CD4-positive, alpha-beta T cell (primary cell): Measurements from ENCODE around the gene HNRNPA3. TPM values are rescaled to one million over a fixed set of nuclear protein-coding genes. Genes with fewer than 3 reads are reported as not detected.
"Not testable (repeated sequence)": the region's sequence is repeated elsewhere in the genome, so short reads cannot be mapped to it uniquely, and the experiment has no call there.

Source experiments
- ATAC-seq: fragments of 200-7000 bp; cut with Tn5 transposase; one replicate; pipeline ENCODE4 v1.10.0; 2022; ENCODE audit warnings: mild to moderate bottlenecking; ENCODE audit not compliant: poor library complexity
- CTCF ChIA-PET: fragments of 350-600 bp; sonication (Branson Sonifier 250); formaldehyde crosslinking; loops from one replicate; lab custom pipeline; 2021; ENCODE audit warnings: antibody characterized with exemption, inconsistent platforms; lab: Charles Lee
- POLR2A ChIA-PET: fragments of 350-600 bp; sonication (Branson Sonifier 250); formaldehyde crosslinking; loops from one replicate; lab custom pipeline; 2021; ENCODE audit warnings: antibody characterized with exemption, inconsistent platforms; lab: Charles Lee
- DNase-seq, 14 experiments: peaks; one replicate each; pipeline ENCODE4 v3.0.0-alpha.2; 2013 to 2020; ENCODE audit warnings: mixed read lengths in 2 of 14
- H3K27ac ChIP-seq, 2 donors: one replicate each; pipeline versions ENCODE4 v1.5.1 to v1.7.0; 2013; ENCODE audit warnings: low read length in 2 of 2, low read depth in 1 of 2, mild to moderate bottlenecking in 1 of 2
- H3K27me3 ChIP-seq, 2 experiments: 1 replicate in 1 of 2; 2 replicates in 1 of 2; pipeline versions ENCODE4 v1.6.1 to v1.7.0; 2013; ENCODE audit warnings: low read length in 2 of 2, control low read depth in 1 of 2, mild to moderate bottlenecking in 1 of 2, moderate library complexity in 1 of 2; ENCODE audit not compliant: insufficient read depth in 2 of 2, control insufficient read depth in 1 of 2
- H3K36me3 ChIP-seq: one replicate; pipeline ENCODE4 v1.6.1; 2013; ENCODE audit warnings: low read length, control low read depth; ENCODE audit not compliant: insufficient read depth
- H3K4me1 ChIP-seq: one replicate; pipeline ENCODE4 v1.6.1; 2013; ENCODE audit warnings: low read length, control low read depth; ENCODE audit not compliant: insufficient read depth
- H3K4me3 ChIP-seq: one replicate; pipeline ENCODE4 v1.5.1; 2013; ENCODE audit warnings: mild to moderate bottlenecking, low read length, moderate library complexity
- H3K9me3 ChIP-seq, 2 experiments: 1 replicate in 1 of 2; 2 replicates in 1 of 2; pipeline versions ENCODE4 v1.6.1 to v1.7.0; 2013; ENCODE audit warnings: low read length in 2 of 2, mild to moderate bottlenecking in 2 of 2, control low read depth in 1 of 2, moderate library complexity in 1 of 2; ENCODE audit not compliant: control insufficient read depth in 1 of 2, insufficient read depth in 1 of 2
- H3K27ac Mint-ChIP-seq: one replicate; pipeline ENCODE4 v1.8.0; 2020; ENCODE audit warnings: mixed read lengths
- H3K27me3 Mint-ChIP-seq: one replicate; pipeline ENCODE4 v1.8.0; 2021; ENCODE audit warnings: mixed read lengths
- H3K36me3 Mint-ChIP-seq: one replicate; pipeline ENCODE4 v1.8.0; 2021; ENCODE audit warnings: low read depth, mixed read lengths
- H3K4me1 Mint-ChIP-seq: one replicate; pipeline ENCODE4 v1.8.0; 2021; ENCODE audit warnings: low read depth, mixed read lengths
- H3K4me3 Mint-ChIP-seq: one replicate; pipeline ENCODE4 v1.8.0; 2020; ENCODE audit warnings: mild to moderate bottlenecking, mixed read lengths
- H3K9me3 Mint-ChIP-seq: one replicate; pipeline ENCODE4 v1.8.0; 2020; ENCODE audit warnings: mixed read lengths
- CTCF ChIP-seq: fragments of 200-600 bp; IDR thresholded peaks from one replicate; pipeline ENCODE4 v1.8.0; 2022; ENCODE audit warnings: antibody characterized with exemption, mild to moderate bottlenecking
- intact Hi-C, 2 experiments: fragments of 100-400 bp; cut with DNase I in 1 of 2; cut with micrococcal nuclease in 1 of 2; formaldehyde crosslinking; loops; one replicate each; pipeline versions ENCODE4 v1.15.1 to v1.9.0; 2023 to 2025; cut with DNase I, micrococcal nuclease
- total RNA-seq, 174 experiments: library from RNA in 2 of 174; stranded (reverse) in 2 of 174; gene quantifications; one replicate each; pipeline ENCODE4 v1.2.3 and lab custom pipeline; 2021 to 2026

Gene HNRNPA3
- total RNA-seq, 2 experiments from 2014 or later: 162 to 167 TPM

- POLR2A ChIA-PET: interaction anchor here (0.8 to 2.8 kb wide), 6 partner anchors 9 to 57 kb away, joined by 3 to 17 read pairs (median 9); partner anchors contain the start of genes HNRNPA3 and NFE2L2
- Histone ChIP-seq H3K36me3 (peaks cover 76% of the 10 kb centered on the region), H3K4me3 (no peak overlapping the region), H3K27ac (no peak overlapping the region), H3K4me1 (peaks cover 12% of the 10 kb centered on the region), H3K27me3 (no peaks in the 10 kb centered on the region), H3K9me3 (no peaks in the 10 kb centered on the region)
- Mint-ChIP-seq H3K4me3 (no peak overlapping the region), H3K27me3 (no peaks in the 10 kb centered on the region), H3K9me3 (no peaks in the 10 kb centered on the region), H3K27ac (peak overlapping the region; percentile 22), H3K4me1 (peaks cover 65% of the 10 kb centered on the region), H3K36me3 (peaks cover 88% of the 10 kb centered on the region)
- CTCF ChIA-PET: interaction anchor here (1.6 kb wide), 1 partner anchor 42 kb away, joined by 3 read pairs; no protein-coding TSS in a partner anchor
- ATAC-seq (no peak), DNase-seq (no peak)
- TF ChIP-seq CTCF: no peak
- intact Hi-C loops: loop anchor here in 1 of 2 experiments (1.0 kb wide), 1 partner anchor 8 kb away; no protein-coding TSS in a partner anchor
Observed at GRCh38 chr2:177221534-177221933, 8.9 kb downstream of the HNRNPA3 start.

DNA sequence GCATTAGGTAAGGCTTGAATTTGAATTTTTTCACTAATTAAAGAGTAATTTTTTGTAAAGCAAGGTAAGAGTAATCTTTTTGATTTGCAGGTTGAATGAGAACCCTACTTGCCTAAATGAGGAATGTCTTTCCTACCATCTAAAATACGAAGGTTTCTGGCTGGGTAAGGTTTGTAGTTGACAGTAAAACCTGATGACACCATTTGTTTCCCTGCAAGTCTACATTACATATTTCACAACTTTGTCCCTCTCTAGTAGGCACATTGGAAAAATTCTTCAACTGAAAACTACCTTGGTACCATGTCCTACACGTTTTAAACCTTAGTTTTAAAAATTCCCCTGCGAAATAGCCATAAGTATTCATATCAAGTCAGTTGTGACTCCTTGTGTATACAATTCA is 9.4 kb downstream of the HNRNPA3 start:
- H3K27me3 ChIP-seq: no peaks in the 10 kb centered on the region
- Mint-ChIP-seq H3K27me3 (no peaks in the 10 kb centered on the region), H3K27ac (peak overlapping the region; percentile 22), H3K4me3 (no peak overlapping the region), H3K36me3 (peaks cover 85% of the 10 kb centered on the region), H3K4me1 (peaks cover 62% of the 10 kb centered on the region), H3K9me3 (no peaks in the 10 kb centered on the region)
- ChIA-PET CTCF (interaction anchor here (1.6 kb wide), 1 partner anchor 42 kb away, joined by 3 read pairs; no protein-coding TSS in a partner anchor), POLR2A (interaction anchor here (0.8 to 2.8 kb wide), 6 partner anchors 8 to 57 kb away, joined by 3 to 17 read pairs (median 9); partner anchors contain the start of genes HNRNPA3 and NFE2L2)
- H3K4me3 ChIP-seq: no peak overlapping the region
- H3K27ac ChIP-seq: no peak overlapping the region
- H3K9me3 ChIP-seq: no peaks in the 10 kb centered on the region
- intact Hi-C loops: loop anchor here in 1 of 2 experiments (1.0 kb wide), 1 partner anchor 9 kb away; no protein-coding TSS in a partner anchor
- ATAC-seq (no peak), DNase-seq (no peak)
- TF ChIP-seq CTCF: no peak
- peaks cover 71% of the 10 kb centered on the region for H3K36me3 ChIP-seq
- H3K4me1 ChIP-seq: peaks cover 10% of the 10 kb centered on the region

GRCh38 chr2:177223436-177223835 is 10.8 kb downstream of the HNRNPA3 start:
- intact Hi-C loops, DNase-seq, CTCF ChIA-PET, H3K27me3 Mint-ChIP-seq, ATAC-seq, H3K27ac ChIP-seq, H3K4me3 Mint-ChIP-seq, H3K9me3 ChIP-seq, H3K27me3 ChIP-seq, H3K27ac Mint-ChIP-seq, H3K9me3 Mint-ChIP-seq, H3K4me3 ChIP-seq, H3K4me1 ChIP-seq: not testable (repeated sequence)
- H3K36me3 ChIP-seq: peaks cover 57% of the 10 kb centered on the region
- peaks cover 78% of the 10 kb centered on the region for H3K36me3 Mint-ChIP-seq
- POLR2A ChIA-PET: interaction anchor here (2.3 kb wide), 1 partner anchor 42 kb away, joined by 12 read pairs; the partner anchor contains the start of gene NFE2L2
- H3K4me1 Mint-ChIP-seq: peaks cover 61% of the 10 kb centered on the region
